ENCODE results near the gene TFR2.

DNA sequence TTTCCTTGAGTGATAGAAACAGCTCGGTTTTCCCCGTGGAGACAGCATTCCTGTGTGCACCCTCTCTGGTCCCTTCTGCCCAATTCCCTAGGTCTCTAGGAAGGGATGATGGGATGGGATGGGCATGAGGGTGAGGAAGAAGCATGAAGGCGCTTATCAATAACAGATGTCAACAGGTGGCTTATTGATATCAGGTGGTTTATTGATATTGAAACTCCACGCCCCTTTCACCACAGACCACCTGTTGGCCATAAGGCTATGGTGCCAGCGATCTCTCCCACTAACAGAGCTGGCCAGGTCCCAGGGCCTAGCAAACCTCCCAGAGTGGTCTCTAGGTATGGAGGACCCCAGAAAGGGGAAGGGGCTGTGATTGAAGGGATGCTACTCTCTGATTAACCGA is 21.1 kb downstream of the TFR2 start:
- TF ChIP-seq, protein P1, sequence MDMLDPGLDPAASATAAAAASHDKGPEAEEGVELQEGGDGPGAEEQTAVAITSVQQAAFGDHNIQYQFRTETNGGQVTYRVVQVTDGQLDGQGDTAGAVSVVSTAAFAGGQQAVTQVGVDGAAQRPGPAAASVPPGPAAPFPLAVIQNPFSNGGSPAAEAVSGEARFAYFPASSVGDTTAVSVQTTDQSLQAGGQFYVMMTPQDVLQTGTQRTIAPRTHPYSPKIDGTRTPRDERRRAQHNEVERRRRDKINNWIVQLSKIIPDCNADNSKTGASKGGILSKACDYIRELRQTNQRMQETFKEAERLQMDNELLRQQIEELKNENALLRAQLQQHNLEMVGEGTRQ (IDR thresholded peaks at IDR 0.05; ENCODE audit: low read depth, low read length): no peak
- TF ChIP-seq, protein P2, sequence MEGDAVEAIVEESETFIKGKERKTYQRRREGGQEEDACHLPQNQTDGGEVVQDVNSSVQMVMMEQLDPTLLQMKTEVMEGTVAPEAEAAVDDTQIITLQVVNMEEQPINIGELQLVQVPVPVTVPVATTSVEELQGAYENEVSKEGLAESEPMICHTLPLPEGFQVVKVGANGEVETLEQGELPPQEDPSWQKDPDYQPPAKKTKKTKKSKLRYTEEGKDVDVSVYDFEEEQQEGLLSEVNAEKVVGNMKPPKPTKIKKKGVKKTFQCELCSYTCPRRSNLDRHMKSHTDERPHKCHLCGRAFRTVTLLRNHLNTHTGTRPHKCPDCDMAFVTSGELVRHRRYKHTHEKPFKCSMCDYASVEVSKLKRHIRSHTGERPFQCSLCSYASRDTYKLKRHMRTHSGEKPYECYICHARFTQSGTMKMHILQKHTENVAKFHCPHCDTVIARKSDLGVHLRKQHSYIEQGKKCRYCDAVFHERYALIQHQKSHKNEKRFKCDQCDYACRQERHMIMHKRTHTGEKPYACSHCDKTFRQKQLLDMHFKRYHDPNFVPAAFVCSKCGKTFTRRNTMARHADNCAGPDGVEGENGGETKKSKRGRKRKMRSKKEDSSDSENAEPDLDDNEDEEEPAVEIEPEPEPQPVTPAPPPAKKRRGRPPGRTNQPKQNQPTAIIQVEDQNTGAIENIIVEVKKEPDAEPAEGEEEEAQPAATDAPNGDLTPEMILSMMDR (conservative IDR thresholded peaks at IDR 0.05; ENCODE audit: low read depth, low read length): no peak
- no peak for TF ChIP-seq RAD21 (IDR thresholded peaks at IDR 0.05; ENCODE audit: low read length)
- no peak for TF ChIP-seq POLR2A (IDR thresholded peaks at IDR 0.05; ENCODE audit: low read depth, low read length)
- TF ChIP-seq NFE2L2 (IDR thresholded peaks at IDR 0.05; ENCODE audit: low read depth, low read length): no peak
- TF ChIP-seq MAZ (IDR thresholded peaks at IDR 0.05; ENCODE audit: borderline replicate concordance, low read depth, low read length): no peak
- TF ChIP-seq RFX5 (IDR thresholded peaks at IDR 0.05; ENCODE audit: low read depth, low read length): no peak

All from IMR-90 (cell line).